ENCODE results near the gene FAM83G. TPM values are rescaled to one million over a fixed set of nuclear protein-coding genes. Genes with fewer than 3 reads are reported as not detected.

The FAM83G gene
- total RNA-seq, 1 experiment from 2014 or later = 29.5 TPM

GRCh38 chr17:18991531-18992315 lies 12.8 kb downstream of the FAM83G start:
- DNase-seq (ENCODE audit: low spot score) = no peak

DNA sequence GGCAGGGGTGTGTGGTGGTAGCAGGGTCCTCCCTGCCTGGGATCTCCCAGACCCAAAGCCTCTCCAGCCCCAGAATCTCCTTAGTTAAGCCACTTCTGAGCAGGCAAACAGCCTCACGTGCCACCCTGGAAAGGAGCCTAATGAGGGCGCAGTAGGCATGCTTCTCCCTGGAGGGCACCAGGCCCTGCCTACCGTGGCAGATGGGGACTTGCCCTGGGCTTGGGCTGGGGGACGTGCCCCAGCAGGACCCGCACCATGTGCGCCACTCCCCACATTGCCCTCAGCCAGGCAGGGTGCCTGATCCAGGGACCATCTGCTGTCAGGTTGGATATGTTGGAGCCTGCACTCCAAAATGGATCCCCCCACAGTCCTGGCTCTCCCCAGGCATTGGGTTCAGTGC lies 14.2 kb downstream of the FAM83G start:
- no peak for DNase-seq (ENCODE audit: low spot score)

- DNase-seq (ENCODE audit: low spot score) = peak; percentile 67
Measured at GRCh38 chr17:18988546-18989173, 15.9 kb downstream of the FAM83G start.

DNA sequence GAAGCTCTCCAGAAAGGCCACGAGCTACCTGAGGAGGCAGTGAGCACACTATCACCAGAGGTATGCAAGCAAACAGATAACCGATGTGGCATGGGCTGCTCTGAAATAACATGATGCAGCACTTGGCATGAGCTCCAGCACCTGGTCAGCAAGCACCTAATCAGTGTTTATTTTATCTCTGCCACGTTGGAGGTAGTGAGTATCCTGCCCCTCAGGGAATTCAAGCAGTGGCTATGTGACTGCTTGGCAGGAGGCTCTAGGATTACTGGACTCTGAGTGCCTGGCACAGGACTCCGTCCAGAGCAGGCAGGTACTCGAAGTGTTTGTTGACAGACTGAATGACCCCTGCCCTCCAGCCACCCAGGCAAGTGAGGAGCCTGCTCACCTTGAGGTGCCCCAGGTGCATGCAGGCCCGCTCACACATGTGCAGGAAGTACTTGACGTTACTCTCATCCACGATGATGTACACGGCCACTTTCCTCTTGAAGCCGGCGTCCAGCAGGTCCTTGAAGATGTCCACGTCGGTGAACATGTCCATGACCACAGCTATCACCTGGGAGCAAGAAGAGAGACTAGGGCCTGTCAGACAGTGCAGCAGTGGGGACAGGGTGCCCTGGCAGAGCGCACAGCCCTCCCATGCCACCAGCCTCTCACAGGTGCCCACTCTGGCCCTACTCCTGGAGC lies 16.6 kb downstream of the FAM83G start:
- no peak for DNase-seq (ENCODE audit: low spot score)

DNA sequence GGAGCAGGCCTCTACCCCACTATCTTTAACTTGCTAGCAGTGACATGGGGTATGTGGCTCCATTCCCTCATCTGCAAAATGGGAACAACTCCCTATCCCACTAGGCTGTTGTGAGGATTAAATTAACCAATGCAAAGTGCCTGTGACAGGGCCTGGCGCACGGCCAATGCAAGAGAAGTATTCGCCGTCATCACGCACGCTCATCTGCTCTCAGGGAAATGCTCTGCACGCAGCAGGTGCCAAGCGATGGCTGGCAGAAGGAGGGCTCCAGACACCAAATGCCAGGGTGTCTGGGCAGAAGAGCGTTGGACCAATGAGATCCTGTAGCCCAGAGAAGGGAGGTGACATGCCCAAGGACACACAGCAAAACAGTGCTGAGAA lies 17.3 kb downstream of the FAM83G start:
- no peak for DNase-seq (ENCODE audit: low spot score)

- no peak for DNase-seq (ENCODE audit: low spot score)
Measured at GRCh38 chr17:18986541-18987229, 17.9 kb downstream of the FAM83G start.

GRCh38 chr17:18985475-18985874 lies 19.1 kb downstream of the FAM83G start:
- no peak for DNase-seq (ENCODE audit: low spot score)

DNA sequence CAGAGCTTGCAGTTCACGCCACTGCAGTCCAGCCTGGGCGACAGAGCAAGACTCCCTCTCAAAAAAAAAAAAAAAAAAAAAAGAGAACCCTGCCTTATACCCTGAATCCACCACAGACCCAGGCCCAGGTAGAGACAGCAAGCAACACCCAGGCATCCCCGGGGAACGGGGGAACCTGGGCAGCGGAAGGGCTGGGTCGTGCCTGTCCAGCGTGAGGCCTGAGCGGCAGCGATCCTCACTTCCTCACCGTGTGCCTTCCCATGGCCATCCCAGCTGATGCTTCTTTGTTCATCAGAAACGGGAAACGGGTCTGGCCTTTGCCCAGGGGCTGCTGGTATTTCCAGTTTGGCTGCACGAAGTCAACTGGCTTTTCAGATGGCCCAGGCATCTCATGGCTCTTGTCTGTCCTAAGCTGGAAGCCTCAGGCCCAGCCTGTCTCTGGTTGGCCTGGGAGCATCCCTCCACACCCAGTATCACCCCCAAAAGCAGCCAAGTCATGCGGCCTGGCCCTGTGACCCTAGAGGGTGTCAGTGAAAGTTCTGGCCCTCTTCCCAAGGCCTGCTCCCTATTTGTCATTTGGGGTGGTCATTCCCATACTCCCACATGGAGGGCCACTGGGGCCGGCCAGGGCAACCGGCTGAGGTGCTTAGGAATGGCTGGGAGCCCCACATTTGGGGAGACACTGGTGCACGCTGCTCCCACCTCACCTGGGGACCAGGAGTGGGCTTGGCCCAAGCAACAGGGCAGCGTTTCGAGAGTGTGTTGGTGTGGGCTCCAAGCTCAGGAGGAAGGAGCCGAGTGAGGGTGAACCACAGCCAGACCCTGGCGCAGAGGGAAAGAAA lies 20.1 kb downstream of the FAM83G start:
- DNase-seq (ENCODE audit: low spot score) = no peak

DNA sequence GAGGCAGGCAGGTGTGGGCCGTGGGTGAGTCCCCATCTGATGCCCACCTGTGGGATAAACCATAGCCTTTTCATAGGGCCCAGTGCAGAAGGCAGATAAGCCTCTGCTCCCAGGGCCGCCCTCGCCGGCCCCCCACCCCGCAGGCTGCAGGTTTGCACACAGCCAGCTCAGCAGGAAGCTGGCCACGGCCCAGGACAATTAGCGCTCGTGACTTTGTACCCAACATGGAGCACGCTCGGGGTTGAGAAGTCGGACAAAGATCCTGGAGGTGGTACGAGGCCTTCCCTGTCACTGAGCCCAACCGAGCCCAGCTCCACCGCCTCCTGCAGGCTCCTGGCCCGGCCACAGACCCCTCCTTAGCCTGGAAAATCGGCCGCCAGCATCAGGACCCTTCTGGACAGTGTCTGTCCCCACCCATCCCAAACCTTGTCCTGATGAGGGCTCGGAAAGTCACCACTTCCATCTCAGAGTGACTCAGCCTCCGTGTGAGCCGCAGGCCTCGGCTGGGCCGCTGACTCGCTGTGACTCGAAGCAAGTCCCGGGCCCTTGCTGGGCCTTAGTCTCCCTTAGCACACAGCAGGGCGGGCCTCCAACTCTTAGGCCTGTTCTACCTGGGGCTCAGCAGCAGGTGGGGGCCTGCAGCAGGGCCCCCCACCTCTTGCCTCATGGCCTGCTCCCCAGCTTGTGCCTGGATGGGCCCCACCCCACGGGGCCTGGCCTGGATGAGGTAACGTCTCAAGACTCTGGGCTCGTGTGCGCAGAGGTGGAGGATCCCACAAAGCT lies 22.7 kb downstream of the FAM83G start:
- peak; percentile 73 for DNase-seq (ENCODE audit: low spot score)

DNA sequence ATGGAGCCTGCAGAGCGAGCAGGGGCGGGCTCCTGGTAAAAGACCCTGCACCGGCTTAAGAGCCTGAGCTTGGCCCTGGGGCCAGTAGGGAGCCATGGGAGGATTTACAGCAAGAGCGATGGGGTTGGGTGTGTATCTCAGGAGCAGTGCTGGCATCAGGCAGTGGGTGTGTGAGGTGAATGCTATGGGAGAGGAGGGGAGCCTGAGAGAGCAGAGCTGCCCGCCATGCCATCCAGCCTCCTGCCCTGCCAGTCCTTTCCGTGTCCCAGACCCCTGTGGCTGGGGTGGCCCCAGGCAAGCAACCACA lies 23.3 kb downstream of the FAM83G start:
- no peak for DNase-seq (ENCODE audit: low spot score)

GRCh38 chr17:18980682-18981334 lies 23.8 kb downstream of the FAM83G start:
- DNase-seq (ENCODE audit: low spot score) = peak; percentile 57

DNA sequence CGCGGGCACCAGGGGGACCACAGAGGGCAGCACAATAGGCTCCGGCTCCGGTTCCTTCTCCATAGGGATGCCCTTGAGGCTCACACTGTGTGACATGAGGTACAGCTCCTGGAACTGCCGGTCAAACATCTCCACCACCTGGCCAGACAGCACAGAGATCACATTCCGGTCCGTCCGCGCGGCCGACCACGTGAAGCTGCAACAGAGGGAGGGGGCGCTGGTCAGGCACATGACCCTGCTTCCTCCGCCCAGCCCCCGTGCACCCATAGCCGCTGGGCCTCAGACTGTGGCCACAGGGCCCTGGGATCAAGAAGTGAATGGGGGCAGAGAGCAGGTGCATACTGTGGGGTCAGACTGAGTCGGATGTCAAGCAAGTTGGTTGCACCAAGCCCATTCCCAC lies 25.9 kb downstream of the FAM83G start:
- DNase-seq (ENCODE audit: low spot score) = no peak

- DNase-seq (ENCODE audit: low spot score) = no peak
Measured at GRCh38 chr17:18978050-18978449, 26.5 kb downstream of the FAM83G start.

DNA sequence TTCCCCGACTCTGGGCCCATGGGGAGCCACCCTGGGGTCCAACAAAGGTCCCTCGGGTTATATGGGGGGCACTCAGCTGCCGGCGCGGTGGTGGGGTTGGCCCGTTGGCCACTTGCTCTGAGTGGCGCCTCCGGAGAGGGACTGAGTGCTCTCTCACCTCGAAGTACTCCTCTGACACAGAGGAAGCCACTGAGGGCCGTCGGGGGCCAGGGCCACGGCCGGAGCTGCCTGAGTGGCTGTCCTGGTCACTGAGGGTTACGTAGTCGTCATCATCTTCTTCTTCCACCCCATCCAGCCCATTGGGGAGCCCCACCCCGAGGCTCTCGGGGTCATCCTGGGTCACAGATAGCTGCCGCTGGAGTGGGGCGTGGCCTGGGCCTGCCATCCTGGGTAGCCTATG lies 26.9 kb downstream of the FAM83G start:
- no peak for DNase-seq (ENCODE audit: low spot score)

GRCh38 chr17:18977021-18977420 lies 27.5 kb downstream of the FAM83G start:
- DNase-seq (ENCODE audit: low spot score) = no peak

DNA sequence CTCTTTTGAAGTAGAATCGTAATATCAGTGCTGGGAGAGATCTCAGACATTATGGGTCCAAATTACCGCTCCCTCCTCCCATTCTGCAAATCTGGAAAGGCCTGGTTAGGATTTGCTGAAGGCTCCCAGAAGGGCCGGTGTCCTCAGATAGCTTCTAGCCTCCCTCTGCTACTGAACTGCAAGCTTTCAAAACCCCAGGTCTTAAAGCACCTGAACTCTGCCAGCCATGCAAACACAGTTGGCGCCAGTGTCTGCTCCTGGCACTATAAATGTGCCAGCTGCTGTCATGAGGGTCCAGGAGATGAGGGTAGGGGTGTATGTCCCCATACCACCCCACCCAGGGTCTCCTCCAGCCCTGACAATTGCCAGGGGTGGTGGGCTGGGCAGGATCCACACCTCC lies 28.4 kb downstream of the FAM83G start:
- DNase-seq (ENCODE audit: low spot score) = no peak

DNA sequence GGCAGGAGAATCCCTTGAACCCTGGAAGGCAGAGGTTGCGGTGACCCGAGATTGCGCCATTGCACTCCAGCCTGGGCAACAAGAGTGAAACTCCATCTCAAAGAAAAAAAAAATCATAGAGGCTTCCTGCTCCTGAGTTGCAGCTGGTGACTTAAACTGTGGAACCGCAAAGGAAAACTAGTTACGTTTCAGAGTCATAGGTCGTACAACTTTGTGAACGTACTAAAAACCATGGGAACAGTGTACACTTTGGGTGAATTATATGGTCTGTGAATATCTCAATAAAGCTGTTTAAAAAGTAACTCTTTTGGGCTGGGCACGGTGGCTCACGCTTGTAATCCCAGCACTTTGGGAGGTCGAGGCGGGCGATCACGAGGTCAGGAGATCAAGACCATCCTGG lies 29.0 kb downstream of the FAM83G start:
- DNase-seq (ENCODE audit: low spot score) = no peak

DNA sequence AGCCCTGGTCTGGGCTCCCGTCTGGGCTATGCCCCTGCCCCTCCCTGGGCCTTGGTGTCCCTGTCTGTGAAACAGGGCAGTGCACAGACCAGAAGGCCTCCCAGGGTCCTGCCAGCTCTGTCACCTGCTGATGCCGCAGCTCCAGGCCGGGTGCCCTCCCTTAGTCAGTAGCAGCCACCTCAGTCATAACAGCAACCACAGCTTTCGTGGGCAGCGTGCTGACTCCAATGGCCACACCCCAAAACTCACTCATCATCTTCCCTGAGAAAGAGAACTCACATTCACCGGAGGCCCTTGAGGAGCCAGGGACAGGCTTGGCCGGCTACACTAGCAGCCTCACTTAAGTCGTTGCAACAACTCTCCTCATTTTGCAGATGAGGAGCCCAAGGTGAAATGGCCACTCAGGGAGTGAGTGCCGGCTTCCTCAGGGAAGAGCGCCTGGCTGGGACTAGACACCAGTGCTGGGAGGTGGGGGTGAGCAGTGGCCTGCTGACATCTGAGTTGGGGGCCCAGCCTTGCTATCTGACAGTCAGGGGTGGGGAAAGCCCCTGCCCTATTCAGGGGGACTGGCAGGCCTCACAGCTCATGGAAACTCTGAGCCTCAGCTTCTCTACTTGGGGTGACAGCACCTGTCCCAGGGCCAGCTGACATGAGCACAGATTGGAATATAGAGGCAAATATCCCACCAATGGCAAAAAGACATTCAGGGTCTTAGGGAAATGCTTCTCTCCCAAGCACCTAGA lies 30.0 kb downstream of the FAM83G start:
- peak; percentile 77 for DNase-seq (ENCODE audit: low spot score)

DNA sequence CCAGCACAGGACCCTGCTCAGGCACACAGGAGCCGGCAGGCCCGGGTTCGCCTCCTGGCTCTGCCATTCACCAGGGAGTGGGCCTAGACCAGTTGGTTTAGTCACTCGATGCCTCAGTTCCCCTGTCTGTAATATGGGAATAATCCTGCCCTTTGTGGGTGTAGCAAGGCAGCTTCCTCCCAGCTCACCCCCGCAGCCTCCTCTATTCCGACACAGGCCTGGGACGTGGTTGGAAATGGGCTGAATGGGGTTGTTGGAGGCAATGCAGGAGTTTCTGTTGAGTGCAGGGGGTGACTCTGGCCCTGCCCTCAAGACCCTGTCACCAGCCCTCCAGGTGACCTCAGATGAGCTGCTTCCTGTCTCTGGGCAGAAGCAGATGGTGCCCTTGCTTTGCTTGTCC lies 32.8 kb downstream of the FAM83G start:
- DNase-seq (ENCODE audit: low spot score) = no peak

Data from A172 (cell line).